ENCODE data around the gene KNSTRN.
A peak's percentile ranks its signal among the peaks of the same experiment; 100 is the strongest.

The KNSTRN gene

DNA sequence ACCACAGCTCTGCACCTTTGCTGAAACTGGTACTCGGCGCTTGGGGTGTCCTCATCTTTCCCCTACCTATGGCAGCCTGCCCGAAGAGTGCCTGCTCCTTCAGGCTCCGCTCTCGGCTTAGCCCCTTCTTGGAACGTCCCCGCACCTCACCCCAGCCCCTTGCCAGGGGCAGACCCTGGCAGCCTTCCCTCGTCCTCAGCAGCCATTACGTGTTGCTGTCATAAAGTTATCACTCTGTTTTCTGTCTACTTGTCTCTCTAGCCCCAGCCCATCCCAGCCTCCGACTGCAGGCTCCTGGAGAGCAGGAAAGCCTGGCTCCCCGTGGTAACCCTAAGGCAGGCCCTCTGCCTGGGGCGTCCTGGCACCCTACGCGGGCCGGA lies 53.2 kb downstream of the KNSTRN start:
- DNase-seq, result no peak

GRCh38 chr15:40436116-40436891 lies 53.8 kb downstream of the KNSTRN start:
- no peak for DNase-seq

DNA sequence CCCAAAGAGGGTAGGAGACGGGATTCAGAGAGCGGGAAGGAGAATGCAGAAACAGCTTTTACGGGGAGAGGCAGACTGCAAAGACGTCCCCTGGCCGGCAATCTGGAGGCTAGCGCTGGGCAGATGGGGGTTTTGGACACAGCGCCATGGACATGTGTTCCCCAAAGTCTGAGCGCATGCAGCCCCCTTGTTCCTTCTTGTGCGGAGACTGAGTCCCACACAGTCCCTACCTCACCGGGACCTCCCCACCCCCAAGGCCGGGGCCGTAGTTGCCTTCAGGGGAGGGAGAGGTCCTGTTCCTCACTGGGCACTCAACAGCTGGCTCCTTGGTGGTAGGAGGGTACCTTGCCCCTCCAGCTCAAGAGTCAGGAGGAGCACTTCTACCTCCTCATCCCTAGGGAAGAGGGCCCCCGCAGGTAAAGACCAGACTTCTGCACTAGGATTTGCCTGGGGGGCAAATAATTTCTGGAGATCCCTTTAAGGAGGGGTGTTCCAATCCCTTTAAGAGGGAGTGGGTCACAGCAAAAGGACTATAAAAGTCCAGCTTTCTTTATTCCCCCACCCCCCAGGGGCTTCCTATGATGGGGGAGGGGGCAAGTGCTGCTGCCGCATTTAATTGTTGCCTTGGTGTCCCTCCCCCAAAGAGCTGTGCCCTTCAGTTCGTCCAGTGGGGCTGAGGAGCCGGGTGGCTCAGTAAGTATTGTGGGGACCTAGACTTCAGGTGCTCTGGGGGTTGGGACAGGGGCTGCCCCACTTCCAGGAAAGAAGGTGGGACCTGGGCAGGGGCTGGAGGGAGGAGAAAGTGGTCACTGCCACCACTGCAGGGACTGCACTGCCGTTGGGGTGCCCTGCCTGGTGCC lies 54.6 kb downstream of the KNSTRN start:
- no peak for DNase-seq

DNA sequence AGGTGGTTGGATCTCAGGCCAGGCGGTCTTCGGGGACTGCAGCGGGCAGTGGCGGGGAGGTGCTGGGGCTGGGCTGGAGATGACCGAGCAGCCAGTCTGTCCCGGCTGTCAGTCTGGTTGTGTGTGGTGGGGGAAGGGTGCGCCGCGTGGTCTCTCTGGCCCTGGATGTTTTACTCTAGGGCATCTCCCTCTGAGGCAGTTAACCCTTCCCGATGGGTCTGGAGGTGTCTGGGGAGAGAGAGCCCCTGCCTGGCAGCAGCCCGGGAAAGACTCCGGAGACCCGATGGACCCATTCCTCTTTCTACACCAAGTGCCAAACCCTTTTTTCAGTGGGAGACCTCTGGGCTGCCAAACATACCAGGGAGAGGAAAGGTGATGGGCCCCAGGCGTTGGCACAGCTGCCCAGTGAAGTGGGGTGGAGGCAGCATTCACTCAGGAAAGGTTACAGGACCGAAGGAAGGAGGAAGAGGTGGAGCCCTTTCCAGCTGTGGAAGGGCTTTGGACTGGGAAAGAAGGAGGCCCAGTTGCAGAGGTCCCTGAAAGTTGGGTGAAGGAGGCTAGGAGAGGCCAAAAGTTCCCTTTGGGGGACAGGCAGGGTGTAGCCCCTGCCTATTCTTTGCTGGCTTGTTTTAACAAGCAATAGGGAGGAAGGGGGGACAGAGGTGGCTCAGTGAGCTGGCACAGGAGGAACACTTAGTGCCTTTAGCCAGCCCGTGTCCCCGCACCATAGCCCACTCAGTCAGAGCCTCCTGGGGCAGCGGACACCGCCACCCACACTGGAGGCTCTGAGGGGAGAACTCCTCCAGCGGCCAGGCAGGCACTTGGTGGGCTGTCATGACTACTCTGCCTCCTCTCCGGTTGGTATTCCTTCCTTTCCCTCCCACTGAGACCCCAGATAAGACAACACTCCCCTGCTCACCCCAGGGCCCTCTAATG lies 55.5 kb downstream of the KNSTRN start:
- no peak for DNase-seq

DNA sequence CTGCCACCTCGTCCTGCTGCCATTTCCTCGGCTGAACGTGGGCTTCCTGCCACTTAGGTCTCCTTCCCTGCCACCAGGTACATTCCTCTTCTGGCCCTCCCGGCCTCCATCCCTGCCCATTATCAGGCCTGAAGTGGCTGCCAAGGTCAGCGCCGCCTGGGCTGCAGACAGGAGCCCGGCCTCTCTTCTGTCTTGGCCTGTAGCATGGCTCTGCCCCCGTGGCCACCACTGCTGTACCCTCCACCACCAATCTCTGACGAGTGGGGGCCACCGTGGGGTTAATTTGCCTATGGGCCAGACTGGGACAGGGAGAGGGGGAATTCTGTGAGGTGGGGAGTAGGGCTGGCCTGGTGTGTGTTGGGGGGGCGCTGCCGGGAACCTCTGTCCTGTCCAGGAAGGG lies 56.2 kb downstream of the KNSTRN start:
- DNase-seq, result no peak

- no peak for DNase-seq
Observed at GRCh38 chr15:40439461-40439959, 57.0 kb downstream of the KNSTRN start.

DNA sequence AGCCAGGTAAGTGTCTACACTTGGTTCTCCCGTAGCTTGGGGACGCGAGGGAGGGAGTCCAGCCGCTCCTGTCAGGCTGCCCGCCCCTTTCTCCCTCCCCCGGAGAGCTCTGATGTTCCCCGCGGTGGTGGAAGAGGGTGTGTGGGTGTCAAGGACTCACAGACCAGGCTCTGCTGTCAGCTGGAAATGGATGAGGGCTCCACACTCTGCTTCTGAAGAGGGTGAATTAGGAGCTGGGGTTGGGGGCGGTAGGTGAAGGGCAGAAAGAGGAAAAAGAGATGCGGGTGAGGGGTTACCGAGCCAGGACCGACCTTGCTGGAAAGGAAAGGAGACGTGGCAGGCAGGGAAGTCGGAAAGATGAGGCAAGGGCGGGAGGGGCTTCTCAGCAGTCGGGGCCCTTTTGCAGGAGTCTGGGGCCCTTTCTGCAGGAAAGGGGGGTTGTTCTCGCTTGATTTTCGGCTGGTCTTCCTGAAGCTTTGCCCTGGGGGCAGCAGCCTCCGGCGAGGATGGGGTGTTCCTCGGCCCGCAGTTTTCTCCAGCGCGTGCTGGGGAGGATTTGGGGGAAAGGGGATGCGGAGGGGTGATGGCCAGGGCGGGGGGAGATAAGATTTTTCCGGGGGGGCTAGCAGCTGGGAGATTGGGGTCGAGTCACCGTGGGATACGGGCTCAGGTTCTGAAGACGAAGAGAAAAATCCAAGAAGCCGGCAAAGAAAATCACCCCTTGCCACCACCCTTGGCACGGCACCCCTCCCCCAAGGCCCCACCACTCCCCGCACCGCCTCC lies 57.6 kb downstream of the KNSTRN start:
- DNase-seq, result no peak

DNA sequence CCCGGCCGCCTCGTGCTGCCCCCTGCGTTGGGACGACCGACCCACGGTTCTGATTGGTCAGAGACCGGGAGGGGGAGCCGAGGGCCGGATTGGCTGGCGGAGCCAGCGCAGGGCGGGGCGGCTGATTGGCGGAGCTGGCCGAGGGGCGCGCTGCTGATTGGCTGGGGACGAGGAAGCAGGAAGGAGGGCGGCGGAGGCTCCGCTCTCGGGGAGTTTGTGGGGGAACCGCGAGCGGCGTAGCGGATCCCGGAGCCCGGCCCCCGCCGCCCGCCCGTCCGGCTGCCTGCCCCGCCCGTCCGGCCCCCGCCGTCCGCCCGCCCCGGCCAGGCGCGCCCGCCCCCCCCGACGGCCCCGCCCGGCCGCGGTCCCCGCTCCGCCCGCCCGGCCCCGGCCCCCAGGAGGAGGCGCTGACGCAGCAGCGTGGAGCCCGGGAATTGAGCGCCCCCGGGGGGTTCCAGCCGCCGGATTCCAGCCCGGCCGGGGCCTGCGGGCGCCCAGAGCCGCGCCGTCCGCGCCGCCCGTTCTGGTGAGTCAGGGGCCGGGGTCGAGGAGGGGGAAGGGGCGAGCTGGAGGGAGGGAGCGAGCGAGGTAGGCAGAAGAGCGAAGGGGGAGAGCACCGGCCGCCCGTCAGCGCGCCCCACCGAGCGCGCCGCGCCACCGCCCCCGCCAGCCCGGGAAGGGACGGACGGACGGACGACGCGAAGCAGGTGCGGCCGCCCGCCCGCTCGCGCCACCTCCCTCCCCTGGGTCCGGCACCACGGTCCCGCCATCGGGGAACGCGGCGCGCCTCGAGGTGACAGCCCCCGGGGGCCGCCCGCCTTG lies 58.4 kb downstream of the KNSTRN start, which contains the start of gene BAHD1:
TSS of gene BAHD1 (plus strand) at position 211 of the 822 bp plus-strand sequence. CDS start 17,512 bp downstream, outside the sequence.
- peak; percentile 73 for DNase-seq

GRCh38 chr15:40441565-40442531 lies 59.3 kb downstream of the KNSTRN start:
- no peak for DNase-seq

- DNase-seq, result no peak
Observed at GRCh38 chr15:40443255-40443654, 60.7 kb downstream of the KNSTRN start.

GRCh38 chr15:40443846-40444245 lies 61.3 kb downstream of the KNSTRN start:
- no peak for DNase-seq

Data from NCI-H1436 treated with DMSO at 0.1 percent for 48 hours (cell line).